ENCODE results near the gene HBE1.

- TF ChIP-seq TAF1 (IDR thresholded peaks at IDR 0.05; ENCODE audit: borderline replicate concordance, low read depth, low read length), result no peak
- TF ChIP-seq, protein P1, sequence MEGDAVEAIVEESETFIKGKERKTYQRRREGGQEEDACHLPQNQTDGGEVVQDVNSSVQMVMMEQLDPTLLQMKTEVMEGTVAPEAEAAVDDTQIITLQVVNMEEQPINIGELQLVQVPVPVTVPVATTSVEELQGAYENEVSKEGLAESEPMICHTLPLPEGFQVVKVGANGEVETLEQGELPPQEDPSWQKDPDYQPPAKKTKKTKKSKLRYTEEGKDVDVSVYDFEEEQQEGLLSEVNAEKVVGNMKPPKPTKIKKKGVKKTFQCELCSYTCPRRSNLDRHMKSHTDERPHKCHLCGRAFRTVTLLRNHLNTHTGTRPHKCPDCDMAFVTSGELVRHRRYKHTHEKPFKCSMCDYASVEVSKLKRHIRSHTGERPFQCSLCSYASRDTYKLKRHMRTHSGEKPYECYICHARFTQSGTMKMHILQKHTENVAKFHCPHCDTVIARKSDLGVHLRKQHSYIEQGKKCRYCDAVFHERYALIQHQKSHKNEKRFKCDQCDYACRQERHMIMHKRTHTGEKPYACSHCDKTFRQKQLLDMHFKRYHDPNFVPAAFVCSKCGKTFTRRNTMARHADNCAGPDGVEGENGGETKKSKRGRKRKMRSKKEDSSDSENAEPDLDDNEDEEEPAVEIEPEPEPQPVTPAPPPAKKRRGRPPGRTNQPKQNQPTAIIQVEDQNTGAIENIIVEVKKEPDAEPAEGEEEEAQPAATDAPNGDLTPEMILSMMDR (IDR thresholded peaks at IDR 0.05 in 2 of 3, conservative IDR thresholded peaks at IDR 0.05 in 1 of 3; ENCODE audit: control insufficient read depth in 2 of 3, extremely low read depth in 1 of 3, insufficient read depth in 1 of 3, low read depth in 3 of 3, low read length in 3 of 3), result no peak
- TF ChIP-seq HDAC2 (IDR thresholded peaks at IDR 0.05), result no peak
- no peak for TF ChIP-seq CHD1 (IDR thresholded peaks at IDR 0.05; ENCODE audit: low read depth, low read length)
- TF ChIP-seq CREB1 (IDR thresholded peaks at IDR 0.05; ENCODE audit: low read depth), result no peak
- no peak for TF ChIP-seq SIN3A (IDR thresholded peaks at IDR 0.05; ENCODE audit: low read depth, low read length)
- no peak for TF ChIP-seq IRF5 (IDR thresholded peaks at IDR 0.05; ENCODE audit: borderline replicate concordance)
- TF ChIP-seq RBBP5 (conservative IDR thresholded peaks at IDR 0.05), result no peak
- TF ChIP-seq POLR2A (IDR thresholded peaks at IDR 0.05; ENCODE audit: low read depth, low read length), result no peak
Measured at GRCh38 chr11:5258543-5259262, 11.0 kb downstream of the HBE1 start.
